Measurements from ENCODE around the gene ERF. TPM values are rescaled to one million over a fixed set of nuclear protein-coding genes. Genes with fewer than 3 reads are reported as not detected.

The ERF gene
- total RNA-seq: 47.4 TPM

- peak; percentile 95 for DNase-seq (ENCODE audit: low spot score)
These were observed at the start of gene ERF for GRCh38 chr19:42254850-42255765. TSS of gene ERF (minus strand) at chr19:42255128. CDS start at chr19:42254999, 129 bp downstream.

- no peak for DNase-seq (ENCODE audit: low spot score)
These were observed 48.9 kb upstream of the ERF start for GRCh38 chr19:42303876-42304275.

GRCh38 chr19:42303101-42303464, 48.2 kb upstream of the ERF start:
- no peak for DNase-seq (ENCODE audit: low spot score)

- DNase-seq (ENCODE audit: low spot score): peak; percentile 43
These were observed 46.8 kb upstream of the ERF start, which contains the start of gene PRR19 for GRCh38 chr19:42301646-42302203. TSS of gene PRR19 (plus strand) at chr19:42302132. CDS start at chr19:42309585, 7,453 bp downstream.

- peak; percentile 40 for DNase-seq (ENCODE audit: low spot score)
These were observed 42.1 kb upstream of the ERF start for GRCh38 chr19:42297039-42297438.

- peak; percentile 85 for DNase-seq (ENCODE audit: low spot score)
These were observed 41.0 kb upstream of the ERF start for GRCh38 chr19:42295831-42296525.

- no peak for DNase-seq (ENCODE audit: low spot score)
These were observed 40.4 kb upstream of the ERF start for GRCh38 chr19:42295342-42295741.

GRCh38 chr19:42294471-42295137, 39.7 kb upstream of the ERF start:
- DNase-seq (ENCODE audit: low spot score): no peak

- DNase-seq (ENCODE audit: low spot score): no peak
These were observed 39.0 kb upstream of the ERF start for GRCh38 chr19:42293948-42294347.

- DNase-seq (ENCODE audit: low spot score): no peak
These were observed 38.6 kb upstream of the ERF start for GRCh38 chr19:42293540-42293939.

- DNase-seq (ENCODE audit: low spot score): no peak
These were observed 38.0 kb upstream of the ERF start for GRCh38 chr19:42292963-42293362.

- DNase-seq (ENCODE audit: low spot score): no peak
These were observed 37.4 kb upstream of the ERF start for GRCh38 chr19:42292042-42292960.

GRCh38 chr19:42291435-42291810, 36.5 kb upstream of the ERF start:
- no peak for DNase-seq (ENCODE audit: low spot score)

GRCh38 chr19:42290523-42291434, 35.9 kb upstream of the ERF start:
- DNase-seq (ENCODE audit: low spot score): no peak

- no peak for DNase-seq (ENCODE audit: low spot score)
These were observed 35.2 kb upstream of the ERF start for GRCh38 chr19:42290136-42290522.

- no peak for DNase-seq (ENCODE audit: low spot score)
These were observed 34.7 kb upstream of the ERF start for GRCh38 chr19:42289556-42290041.

GRCh38 chr19:42288881-42289555, 34.1 kb upstream of the ERF start:
- DNase-seq (ENCODE audit: low spot score): peak; percentile 42

- DNase-seq (ENCODE audit: low spot score): no peak
These were observed 33.5 kb upstream of the ERF start for GRCh38 chr19:42288387-42288786.

GRCh38 chr19:42287827-42288107, 32.8 kb upstream of the ERF start:
- peak; percentile 46 for DNase-seq (ENCODE audit: low spot score)
